H1 (cell line): ENCODE data around the gene MAGI2. TPM values are rescaled to one million over a fixed set of nuclear protein-coding genes. Genes with fewer than 3 reads are reported as not detected.

Experiments
- FOSL1 ChIP-seq: IDR thresholded peaks from 2 replicates; pipeline ENCODE4 v1.6.1; 2011; ENCODE audit warnings: mild to moderate bottlenecking, low read depth, low read length, moderate library complexity; ENCODE audit not compliant: insufficient read depth
- HDAC2 ChIP-seq, 2 experiments: fragments of 300-600 bp in 1 of 2; sonication (generic) in 1 of 2; IDR thresholded peaks; 2 replicates each; pipeline ENCODE4 v1.6.1; 2011 to 2012; ENCODE audit warnings: low read depth in 2 of 2, low read length in 2 of 2, mild to moderate bottlenecking in 2 of 2, moderate library complexity in 2 of 2, borderline replicate concordance in 1 of 2, inconsistent platforms in 1 of 2
- MAFK ChIP-seq: IDR thresholded peaks from 2 replicates; pipeline ENCODE4 v1.6.1; 2012; ENCODE audit warnings: low read depth, mild to moderate bottlenecking, improper control_type of control experiment, low read length
- POLR2AphosphoS5 ChIP-seq: IDR thresholded peaks from 2 replicates; pipeline ENCODE4 v1.6.1; 2011; ENCODE audit warnings: low read depth, low read length
- USF2 ChIP-seq: IDR thresholded peaks from 2 replicates; pipeline ENCODE4 v1.6.1; 2011; ENCODE audit warnings: low read length, improper control_type of control experiment
- polyA plus RNA-seq, 7 experiments: library from polyadenylated mRNA; depleted of rRNA in 3 of 7; stranded (reverse) in 5 of 7; unstranded in 2 of 7; fragments of >200 nt in 5 of 7; fragments of 200-250 nt in 2 of 7; gene quantifications; 1 replicate in 5 of 7; 2 replicates in 1 of 7; 4 replicates in 1 of 7; pipeline versions ENCODE4 v1.2.1 to v1.2.3, GENCODE V29; 2011 to 2013; ENCODE audit warnings: missing spikeins in 2 of 7, mixed read lengths in 2 of 7
- total RNA-seq: library from RNA; stranded (reverse); fragmentation: NEBNext Ultra II Directional; extraction: Animal tissue kit (Norgen Biotek cat#: 25700); gene quantifications from 2 replicates; pipeline ENCODE4 v1.2.1, GENCODE V29; 2021
- TF ChIP-seq, protein P1 (sequence below): fragments of 300-600 bp; sonication (generic); IDR thresholded peaks from 2 replicates; pipeline ENCODE4 v1.7.1; 2012; ENCODE audit warnings: low read length, moderate library complexity, mild to moderate bottlenecking, inconsistent platforms; ENCODE audit not compliant: insufficient replicate concordance

Gene MAGI2
- total and polyA plus RNA-seq, 2 of the 8 experiments (the other 6 are each of a cell fraction or from before 2014, with no cell fraction given), result 6.0 to 27.3 TPM

DNA sequence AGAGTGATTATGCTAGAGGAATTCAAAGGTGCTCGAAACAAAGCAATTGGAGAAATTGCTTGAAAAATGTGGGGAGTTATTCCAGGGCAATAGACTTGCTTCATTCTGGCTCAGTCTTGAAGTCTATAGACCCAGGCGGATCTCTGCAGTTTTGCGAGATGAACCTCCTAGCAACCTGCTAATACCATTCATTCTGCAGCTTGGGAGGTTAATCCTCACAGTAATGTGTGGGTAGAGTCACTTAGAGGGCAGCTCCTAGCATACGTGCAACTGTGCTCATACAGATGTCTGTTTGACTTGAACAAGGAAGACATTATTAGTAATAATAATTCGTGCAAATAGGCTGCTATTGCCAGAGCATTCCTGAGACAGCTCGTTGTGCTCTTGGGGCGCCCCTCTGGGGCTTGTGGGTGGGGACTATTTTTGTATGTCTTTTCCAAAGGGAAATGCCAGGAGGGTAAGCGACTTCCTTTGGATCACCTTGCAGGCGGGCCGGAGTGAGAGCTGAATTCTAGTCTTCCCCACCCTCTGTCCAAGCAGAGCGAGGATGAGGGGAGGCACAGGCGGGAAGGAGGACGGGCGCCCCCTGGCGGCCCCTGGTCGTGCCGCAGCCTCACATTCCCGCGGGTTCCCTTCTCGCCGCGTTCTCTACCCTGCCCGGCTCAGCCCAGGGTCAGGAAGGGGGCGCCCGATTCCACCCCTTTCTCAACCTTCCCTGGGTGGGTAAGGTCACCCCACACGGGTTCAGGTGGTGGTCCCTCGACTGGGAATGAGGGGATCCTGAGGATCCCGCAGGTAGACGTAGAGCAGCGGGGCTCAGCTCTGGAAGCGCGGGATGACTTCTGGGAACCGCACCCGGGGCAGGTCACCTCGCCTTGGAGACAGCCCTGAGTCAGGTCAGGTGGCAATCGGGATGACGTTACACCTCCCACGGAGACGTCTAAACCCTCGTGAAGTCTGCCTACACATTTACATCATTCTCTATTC, 1413.4 kb downstream of the MAGI2 start (continued):
- TF ChIP-seq, protein P1, sequence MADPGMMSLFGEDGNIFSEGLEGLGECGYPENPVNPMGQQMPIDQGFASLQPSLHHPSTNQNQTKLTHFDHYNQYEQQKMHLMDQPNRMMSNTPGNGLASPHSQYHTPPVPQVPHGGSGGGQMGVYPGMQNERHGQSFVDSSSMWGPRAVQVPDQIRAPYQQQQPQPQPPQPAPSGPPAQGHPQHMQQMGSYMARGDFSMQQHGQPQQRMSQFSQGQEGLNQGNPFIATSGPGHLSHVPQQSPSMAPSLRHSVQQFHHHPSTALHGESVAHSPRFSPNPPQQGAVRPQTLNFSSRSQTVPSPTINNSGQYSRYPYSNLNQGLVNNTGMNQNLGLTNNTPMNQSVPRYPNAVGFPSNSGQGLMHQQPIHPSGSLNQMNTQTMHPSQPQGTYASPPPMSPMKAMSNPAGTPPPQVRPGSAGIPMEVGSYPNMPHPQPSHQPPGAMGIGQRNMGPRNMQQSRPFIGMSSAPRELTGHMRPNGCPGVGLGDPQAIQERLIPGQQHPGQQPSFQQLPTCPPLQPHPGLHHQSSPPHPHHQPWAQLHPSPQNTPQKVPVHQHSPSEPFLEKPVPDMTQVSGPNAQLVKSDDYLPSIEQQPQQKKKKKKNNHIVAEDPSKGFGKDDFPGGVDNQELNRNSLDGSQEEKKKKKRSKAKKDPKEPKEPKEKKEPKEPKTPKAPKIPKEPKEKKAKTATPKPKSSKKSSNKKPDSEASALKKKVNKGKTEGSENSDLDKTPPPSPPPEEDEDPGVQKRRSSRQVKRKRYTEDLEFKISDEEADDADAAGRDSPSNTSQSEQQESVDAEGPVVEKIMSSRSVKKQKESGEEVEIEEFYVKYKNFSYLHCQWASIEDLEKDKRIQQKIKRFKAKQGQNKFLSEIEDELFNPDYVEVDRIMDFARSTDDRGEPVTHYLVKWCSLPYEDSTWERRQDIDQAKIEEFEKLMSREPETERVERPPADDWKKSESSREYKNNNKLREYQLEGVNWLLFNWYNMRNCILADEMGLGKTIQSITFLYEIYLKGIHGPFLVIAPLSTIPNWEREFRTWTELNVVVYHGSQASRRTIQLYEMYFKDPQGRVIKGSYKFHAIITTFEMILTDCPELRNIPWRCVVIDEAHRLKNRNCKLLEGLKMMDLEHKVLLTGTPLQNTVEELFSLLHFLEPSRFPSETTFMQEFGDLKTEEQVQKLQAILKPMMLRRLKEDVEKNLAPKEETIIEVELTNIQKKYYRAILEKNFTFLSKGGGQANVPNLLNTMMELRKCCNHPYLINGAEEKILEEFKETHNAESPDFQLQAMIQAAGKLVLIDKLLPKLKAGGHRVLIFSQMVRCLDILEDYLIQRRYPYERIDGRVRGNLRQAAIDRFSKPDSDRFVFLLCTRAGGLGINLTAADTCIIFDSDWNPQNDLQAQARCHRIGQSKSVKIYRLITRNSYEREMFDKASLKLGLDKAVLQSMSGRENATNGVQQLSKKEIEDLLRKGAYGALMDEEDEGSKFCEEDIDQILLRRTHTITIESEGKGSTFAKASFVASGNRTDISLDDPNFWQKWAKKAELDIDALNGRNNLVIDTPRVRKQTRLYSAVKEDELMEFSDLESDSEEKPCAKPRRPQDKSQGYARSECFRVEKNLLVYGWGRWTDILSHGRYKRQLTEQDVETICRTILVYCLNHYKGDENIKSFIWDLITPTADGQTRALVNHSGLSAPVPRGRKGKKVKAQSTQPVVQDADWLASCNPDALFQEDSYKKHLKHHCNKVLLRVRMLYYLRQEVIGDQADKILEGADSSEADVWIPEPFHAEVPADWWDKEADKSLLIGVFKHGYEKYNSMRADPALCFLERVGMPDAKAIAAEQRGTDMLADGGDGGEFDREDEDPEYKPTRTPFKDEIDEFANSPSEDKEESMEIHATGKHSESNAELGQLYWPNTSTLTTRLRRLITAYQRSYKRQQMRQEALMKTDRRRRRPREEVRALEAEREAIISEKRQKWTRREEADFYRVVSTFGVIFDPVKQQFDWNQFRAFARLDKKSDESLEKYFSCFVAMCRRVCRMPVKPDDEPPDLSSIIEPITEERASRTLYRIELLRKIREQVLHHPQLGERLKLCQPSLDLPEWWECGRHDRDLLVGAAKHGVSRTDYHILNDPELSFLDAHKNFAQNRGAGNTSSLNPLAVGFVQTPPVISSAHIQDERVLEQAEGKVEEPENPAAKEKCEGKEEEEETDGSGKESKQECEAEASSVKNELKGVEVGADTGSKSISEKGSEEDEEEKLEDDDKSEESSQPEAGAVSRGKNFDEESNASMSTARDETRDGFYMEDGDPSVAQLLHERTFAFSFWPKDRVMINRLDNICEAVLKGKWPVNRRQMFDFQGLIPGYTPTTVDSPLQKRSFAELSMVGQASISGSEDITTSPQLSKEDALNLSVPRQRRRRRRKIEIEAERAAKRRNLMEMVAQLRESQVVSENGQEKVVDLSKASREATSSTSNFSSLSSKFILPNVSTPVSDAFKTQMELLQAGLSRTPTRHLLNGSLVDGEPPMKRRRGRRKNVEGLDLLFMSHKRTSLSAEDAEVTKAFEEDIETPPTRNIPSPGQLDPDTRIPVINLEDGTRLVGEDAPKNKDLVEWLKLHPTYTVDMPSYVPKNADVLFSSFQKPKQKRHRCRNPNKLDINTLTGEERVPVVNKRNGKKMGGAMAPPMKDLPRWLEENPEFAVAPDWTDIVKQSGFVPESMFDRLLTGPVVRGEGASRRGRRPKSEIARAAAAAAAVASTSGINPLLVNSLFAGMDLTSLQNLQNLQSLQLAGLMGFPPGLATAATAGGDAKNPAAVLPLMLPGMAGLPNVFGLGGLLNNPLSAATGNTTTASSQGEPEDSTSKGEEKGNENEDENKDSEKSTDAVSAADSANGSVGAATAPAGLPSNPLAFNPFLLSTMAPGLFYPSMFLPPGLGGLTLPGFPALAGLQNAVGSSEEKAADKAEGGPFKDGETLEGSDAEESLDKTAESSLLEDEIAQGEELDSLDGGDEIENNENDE, result no peak
- TF ChIP-seq HDAC2 (IDR thresholded peaks at IDR 0.05; ENCODE audit: borderline replicate concordance in 1 of 2, low read depth in 2 of 2, low read length in 2 of 2), result no peak
- no peak for TF ChIP-seq USF2
- TF ChIP-seq FOSL1, result no peak
- TF ChIP-seq POLR2AphosphoS5, result no peak
- no peak for TF ChIP-seq MAFK
